Stimulated activated CD4-positive, alpha-beta T cell treated with anti-CD3 and anti-CD28 coated beads, TNF-alpha, amount 100 ng/mL, for 24 hours (primary cell): Measurements from ENCODE around the gene MGMT.
"Not testable (repeated sequence)": the region's sequence is repeated elsewhere in the genome, so short reads cannot be mapped to it uniquely, and the experiment has no call there.

Experiments
- DNase-seq, 3 experiments: peaks; one replicate each; pipeline ENCODE4 v3.0.0-alpha.2; 2020; ENCODE audit warnings: low read depth in 3 of 3

Gene MGMT

DNA sequence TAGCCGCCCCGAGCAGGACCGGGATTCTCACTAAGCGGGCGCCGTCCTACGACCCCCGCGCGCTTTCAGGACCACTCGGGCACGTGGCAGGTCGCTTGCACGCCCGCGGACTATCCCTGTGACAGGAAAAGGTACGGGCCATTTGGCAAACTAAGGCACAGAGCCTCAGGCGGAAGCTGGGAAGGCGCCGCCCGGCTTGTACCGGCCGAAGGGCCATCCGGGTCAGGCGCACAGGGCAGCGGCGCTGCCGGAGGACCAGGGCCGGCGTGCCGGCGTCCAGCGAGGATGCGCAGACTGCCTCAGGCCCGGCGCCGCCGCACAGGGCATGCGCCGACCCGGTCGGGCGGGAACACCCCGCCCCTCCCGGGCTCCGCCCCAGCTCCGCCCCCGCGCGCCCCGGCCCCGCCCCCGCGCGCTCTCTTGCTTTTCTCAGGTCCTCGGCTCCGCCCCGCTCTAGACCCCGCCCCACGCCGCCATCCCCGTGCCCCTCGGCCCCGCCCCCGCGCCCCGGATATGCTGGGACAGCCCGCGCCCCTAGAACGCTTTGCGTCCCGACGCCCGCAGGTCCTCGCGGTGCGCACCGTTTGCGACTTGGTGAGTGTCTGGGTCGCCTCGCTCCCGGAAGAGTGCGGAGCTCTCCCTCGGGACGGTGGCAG, at the start of gene MGMT:
Gene MGMT, plus strand, starts transcription at position 539 of the 656 bp plus-strand sequence.
- DNase-seq: peak; percentile 96 to 98 (median 98)

DNA sequence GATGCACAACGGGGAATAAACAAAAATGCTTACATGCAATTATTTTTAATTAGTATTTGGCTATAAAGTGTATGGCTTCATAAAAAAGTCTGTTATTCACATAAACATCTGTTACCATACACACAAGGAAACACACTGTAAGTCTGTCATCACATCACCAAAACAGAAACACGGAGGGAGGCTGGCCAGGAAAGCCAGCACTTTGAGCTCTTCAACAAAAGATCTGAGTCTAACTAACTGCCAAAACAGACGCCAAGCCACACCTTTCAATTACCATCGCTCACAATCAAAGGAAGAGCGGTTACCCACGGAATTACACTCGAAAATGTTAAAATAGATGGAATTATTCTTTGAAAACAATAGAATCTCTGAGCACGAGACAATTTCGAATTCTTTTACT, 49.2 kb upstream of the MGMT start:
- DNase-seq: no peak

DNA sequence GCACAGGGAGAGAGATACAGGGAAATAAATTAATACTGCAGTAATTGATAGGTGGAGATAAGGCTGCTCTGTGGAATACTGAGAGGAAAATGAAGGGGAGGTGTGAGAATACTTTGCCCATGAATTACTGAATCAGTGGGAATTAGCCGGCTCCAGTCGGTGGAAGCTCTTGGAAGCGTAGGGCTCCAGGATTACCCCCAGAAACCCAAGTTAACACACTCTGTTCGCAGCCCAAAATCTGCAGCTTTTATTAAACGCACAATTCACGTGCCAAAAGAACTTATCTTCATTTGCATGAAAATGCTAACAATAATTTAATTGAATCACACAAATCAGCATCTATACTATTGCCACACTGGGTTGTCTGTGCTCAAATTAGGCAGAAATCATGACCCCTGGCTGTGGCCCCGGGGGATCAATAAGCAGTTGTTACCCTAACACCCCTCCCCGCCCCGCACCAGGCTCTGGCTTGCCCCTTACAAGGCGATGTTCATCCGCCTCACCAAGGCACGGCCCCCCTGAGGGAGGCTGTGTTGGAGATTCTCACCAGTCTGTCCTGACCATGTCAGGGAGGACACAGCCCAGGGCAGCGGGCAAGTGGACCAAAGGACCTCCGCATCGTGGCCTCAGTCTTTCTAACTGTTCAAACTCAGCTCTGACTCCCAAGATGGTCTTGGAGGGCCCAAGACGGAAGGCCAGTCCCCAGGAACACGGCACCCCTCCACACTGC, 48.4 kb upstream of the MGMT start:
- no peak for DNase-seq

DNA sequence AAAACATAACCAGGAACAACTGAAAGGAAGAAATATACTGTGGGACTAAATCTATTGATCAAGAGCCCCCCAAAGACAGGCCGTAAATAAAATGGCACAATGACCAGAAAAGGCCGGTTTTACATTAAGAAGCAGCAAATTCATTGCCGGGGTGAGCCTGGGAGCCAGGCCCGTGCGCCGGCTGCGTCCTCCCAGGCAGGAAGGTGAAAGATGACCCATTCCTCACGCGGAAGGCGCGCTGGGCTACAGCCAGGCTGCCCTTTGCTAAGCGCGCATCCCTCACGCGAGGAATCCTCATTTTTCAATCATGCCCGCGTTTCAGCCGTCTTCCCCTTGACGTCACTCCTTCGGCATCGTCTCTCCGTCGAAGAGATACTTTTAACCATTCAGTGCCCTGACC, 47.6 kb upstream of the MGMT start:
- DNase-seq: no peak

DNA sequence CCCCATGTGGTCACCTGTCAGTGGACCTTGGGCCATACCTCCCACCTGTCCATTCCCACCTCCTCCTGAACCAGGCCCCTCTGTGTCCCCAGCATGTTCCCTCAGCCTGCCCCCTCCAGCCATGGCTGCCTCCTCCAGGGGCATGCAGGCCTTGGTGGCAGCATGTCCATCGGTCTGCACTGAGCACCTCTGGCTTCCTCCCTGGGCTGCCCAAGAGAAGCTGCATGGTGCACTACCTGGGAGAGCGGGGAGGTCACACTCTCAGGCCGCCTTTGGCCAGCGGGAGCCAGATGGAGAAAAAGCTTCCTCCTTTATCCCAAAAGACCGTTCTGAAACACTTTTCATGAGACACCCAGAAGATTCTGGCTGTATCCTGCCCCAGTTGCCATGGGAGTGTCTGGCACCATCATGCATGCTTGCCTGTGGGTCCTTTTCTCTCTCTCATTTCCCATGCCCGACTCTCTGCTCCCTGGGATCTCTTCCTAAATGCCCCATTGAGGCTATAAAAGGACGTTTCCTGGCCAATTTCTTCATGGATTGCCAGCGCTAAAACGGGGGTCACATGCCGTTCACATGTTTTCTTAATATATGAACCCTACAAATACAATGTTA, 45.5 kb upstream of the MGMT start:
- no peak for DNase-seq

DNA sequence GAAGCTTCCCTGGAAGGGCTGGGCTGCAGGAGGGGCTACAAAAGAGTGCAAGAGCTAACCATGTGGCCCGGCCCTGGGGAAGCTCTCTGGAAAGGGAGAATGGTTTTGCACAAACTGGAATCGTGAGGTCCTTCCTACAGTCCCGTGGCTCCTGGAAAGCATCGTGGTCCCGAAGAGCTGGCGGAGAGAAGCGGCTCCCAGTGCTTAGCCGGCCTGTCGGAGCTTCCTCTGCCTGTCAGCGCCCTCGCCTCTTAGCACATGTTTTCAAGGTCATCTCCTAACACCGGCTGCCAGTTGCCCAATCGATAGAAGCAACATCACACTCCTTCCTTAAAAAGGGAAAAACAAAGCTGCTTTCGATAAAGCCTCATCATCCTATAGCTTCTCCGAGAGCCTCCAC, 42.1 kb upstream of the MGMT start:
- no peak for DNase-seq

DNA sequence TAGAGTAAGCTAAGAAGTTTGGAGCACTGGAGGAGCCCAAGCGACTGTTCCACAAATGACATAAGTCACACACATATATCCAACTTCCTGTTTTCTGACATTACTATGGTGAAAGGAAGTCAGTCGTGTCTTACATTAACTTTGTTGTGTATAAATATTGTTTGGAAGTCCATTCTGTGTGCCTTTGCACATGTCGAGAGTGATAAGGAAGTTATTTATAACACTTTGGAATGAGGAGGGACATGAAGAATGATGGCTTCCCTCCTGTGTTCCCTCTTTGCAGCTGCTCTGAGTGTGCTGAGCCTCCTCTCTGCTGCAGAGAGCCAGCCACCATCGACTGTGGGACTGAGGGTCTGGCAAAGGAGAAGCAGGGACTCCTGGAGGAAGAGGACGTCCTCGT, 40.4 kb upstream of the MGMT start:
- no peak for DNase-seq

DNA sequence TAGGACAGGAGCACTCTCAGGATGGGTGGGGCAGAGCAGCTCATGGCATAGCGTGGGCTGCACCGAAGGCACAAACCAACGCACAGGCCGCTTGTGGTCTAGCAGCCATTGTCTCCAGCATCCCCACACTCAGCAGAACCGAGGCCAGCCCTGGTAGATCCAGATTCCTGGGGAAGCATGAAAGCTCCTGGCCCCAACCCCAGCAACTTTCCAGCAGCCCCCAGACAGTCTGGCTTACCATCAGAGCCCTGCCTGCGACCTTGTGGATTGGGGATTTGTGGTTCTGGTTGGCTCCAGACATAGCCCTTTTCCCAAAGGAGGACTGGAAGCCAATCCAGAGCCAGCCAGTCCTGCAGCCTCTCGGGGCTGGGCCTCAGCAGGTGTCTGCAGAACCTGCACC, 33.8 kb upstream of the MGMT start:
- no peak for DNase-seq

DNA sequence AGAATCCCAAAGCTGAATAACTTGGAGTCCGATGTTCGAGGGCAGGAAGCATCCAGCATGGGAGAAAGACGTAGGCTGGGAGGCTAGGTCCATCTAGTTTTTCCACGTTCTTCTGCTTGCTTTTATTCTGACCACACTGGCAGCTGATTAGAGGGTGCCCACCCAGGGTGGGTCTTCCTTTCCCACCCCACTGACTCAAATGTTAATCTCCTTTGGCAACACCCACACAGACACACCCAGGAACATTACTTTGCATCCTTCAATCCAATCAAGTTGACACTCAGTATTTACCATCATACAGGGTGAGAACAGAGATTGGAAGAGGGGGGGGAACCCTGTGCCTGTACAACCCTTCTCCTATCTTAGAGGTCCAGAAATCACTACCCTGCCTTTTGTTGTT, 31.3 kb upstream of the MGMT start:
- DNase-seq: not testable (repeated sequence)

DNA sequence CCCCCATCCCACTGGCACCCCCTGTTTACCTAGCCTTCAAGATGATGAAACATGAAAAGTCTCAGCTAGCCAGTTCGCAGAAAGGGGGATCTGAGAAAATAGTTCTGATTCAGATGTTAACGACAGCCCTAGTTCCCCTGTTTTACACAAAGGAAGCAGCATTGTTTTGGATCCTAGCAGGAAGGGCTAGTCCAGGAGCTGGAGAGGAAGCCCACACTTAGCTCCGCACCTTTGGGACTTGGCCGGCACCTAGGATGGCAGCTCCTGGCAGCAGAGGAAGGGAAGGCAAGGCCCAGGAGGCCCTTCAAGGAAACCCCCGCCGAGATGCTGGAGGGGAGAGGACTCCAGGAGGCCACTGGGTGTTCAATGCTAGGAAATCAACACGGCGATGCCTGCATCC, 29.0 kb upstream of the MGMT start:
- no peak for DNase-seq

DNA sequence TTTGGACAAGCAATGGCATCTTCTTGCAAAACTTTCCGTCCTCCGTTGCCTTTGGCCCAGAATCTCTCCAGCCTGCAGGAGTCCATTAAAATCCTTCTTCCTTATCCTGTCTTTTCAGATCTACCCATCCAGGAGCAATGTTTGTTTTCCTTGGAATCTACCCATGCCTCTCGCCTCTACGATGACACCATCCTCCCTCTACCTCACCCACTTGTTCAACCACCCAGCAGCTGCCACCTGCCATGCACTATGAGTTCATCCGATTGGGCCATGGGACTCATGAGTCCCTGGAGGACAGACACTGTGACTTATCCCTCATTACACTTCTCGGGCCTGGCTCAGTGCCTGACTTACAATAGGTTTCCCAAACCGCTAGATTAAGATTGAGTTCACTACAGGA, 26.8 kb upstream of the MGMT start:
- DNase-seq: no peak

DNA sequence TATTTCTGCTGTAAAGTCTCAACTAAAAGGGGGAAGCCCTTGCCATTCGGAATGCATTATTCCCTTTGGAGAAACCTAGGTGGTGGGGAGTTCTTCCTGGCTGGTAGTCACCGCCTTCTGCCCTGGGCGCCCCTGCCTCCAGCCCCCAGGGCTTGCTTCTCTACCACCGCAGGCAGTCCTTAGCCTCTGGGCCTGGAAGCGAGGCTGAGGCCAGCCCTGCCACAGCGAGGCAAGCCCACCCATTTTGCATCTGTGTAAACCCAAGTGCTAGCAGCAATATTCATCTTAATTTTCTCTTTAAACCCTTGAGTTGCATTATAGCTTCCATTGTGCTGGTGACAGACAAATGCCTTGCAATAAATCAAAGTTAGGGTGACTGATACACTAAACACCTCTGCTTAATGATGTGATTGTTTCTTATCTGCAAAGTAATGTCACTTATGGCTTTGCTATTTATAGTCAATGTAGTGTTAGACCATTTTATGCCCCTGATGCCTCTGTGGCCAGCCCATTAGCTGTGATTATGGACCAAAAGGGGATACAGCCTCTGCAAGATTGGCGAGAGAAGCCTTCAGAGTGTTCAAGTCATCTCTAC, 26.2 kb upstream of the MGMT start:
- DNase-seq: no peak

DNA sequence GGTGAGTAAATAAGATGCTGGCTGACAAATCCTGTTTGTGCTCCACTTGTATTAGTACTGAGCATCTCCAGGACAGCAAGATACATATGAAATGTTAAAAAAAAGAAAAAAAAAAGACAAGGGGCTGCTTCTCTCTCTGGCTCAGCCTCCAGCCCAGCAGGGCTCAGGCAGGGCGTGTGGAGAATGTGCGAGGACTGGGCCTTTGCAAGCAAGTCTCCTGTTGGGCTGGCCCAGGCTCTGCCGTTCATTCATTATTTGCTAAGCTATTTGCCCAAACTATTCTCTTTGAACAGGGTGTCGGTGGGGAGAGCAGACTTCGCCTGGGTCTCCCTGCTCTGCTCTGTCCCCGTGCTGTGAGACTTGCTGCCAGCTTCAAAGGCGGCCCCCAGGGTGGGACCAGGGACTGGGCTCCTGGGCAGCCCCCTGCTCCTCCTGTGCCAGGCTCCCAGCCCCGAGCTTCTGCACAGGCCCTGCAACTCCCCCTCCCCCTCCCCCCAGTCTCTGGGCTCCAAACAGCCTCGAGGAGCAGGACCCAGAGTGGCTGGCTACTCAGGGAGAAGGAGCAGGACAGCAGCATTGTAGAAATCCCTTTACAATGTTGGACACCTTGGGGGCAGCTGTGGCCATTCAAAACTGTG, 25.6 kb upstream of the MGMT start:
- DNase-seq: no peak

DNA sequence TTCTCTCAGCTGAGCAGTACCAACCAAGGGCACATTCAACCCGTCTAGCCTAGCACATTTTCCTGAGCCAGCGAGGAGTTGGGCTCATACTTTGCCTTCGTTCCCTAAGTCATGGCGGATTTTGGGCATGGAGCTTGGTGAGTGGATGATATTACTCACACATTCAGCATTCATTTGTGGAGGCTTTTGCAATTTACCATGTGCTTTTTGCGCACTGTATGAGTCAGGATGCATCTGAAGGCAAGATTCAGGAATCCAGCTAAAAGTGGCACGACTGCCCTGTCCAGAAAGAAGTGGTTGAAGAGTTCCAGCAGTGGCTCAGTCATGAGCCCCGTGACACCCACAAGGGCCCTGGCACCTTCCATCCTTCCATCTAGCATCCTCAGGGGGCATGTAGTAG, 24.2 kb upstream of the MGMT start:
- no peak for DNase-seq

DNA sequence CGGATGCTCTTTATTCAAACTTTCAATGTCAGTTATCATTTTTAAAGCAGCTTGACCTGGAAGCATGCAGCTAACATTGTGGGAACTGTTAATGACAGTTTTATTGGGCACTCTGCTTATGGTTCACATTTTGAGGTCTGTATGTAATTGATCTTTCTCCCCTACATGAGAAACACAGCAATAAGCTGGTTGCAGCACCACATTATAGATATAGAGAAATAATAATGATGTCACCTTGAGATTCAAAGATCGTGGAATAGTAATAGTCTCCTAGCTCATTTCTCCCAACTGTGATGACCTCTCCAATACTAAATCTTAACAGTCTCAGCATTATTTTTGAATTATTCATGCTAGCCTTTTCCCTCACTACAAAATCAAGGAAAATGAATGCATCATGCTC, 22.7 kb upstream of the MGMT start:
- DNase-seq: no peak

DNA sequence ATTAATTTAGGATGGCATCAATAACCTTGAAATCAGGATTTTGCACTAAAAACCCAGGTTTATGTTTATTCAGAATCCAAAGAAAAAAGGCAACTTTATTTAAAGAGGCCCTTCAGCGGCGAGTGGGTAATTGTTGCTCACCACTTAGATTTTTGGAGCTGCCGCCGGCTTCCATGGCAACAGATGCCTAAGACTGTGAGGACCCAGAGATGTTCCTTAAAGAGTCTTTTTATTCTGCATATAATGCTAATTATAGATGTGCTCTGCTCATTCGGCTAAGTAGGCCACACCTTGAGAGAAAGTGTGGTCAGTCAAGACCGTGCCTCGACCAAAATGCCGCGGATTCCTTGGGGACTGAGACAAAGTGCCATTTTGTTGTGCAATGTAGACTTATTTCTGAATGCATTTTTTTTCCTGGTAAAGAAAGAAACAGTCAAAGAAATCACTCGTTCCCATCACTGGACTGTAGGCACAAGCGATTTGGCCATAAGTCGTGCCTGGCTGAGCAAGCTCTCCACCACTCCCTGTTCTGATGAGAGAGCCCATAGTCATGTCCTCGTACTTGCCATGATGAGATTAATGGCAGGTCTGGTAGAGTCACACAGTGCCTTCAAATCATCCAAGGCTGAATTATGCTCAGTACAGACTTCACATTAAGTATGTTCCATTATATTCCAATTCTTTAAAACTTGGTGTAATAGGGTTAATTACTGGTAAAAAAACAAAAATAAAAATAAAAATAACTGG, 21.4 kb upstream of the MGMT start:
- no peak for DNase-seq

DNA sequence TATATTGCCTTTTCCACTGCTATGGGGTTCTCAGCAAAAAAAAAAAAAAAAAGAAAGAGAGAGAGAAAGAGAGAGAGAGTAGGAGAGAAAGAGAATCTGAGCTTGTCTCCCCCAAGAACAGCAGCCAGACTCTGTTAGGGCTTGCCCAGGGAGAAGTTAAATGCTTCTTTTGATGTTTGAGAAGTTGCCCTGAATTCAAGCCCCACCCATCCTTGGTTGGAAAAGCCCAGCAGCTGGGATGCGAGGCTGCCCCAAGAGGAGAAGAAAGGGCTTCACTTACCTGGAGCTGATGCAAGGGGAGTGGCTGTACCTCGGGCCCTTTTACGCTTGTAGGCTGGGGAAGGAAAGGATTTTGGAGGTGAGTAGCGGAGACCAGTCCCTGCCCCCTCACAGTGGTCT, 20.9 kb upstream of the MGMT start:
- no peak for DNase-seq

DNA sequence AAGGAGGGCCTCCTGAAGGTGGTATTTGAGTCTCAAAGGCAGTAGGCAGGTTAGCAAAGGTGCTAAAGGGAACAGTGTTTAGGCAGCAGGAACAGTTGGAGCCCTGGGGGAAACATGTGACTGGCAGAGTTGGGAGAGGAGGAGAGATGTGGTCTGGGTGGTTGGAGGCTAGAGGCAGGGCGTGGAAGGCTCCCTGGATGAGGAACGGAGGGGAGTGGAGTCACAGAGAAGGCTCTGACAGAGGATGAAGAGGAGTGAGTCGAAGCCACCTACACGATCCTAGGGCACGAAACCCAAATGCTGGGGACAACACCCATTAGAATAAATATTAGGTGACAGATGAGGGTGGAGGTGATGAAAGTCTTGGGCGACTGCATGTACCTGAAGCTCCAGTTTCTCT, 19.6 kb upstream of the MGMT start:
- no peak for DNase-seq

DNA sequence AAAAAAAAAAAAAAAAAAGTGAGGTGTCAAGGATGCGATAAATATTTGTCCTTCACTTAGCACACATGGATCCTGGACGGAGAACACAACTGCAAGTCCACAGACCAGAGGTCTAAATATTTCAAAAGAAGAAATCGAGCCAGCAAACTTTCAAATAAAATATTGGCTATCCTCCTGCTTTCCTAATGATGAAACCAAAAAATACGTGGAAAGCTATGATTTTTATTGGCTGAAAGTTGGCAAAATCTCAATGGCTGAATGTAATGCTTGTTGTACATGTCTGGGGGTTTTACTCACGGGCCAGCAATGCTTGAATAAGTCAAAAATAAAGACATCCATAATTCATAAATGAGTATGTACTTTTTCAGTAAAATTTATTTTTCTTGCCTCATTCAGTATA, 19.0 kb upstream of the MGMT start:
- DNase-seq: no peak

DNA sequence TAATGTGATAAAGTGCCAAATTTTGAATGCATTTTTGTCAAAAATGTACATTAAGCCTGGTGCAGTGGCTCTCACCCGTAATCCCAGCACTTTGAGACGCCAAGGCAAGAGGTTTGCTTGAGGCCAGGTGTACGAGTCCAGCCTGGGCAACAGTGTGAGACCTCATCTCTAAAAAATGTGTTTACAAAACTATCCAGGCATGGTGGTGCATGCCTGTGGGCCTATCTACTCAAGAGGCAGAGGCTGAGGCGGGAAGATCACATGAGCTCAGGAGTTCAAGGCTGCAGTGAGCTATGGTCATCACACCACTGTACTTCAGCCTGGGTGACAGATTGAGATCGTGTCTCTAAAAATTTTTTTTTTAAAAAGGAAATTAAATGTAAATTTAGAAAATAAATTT, 18.5 kb upstream of the MGMT start:
- DNase-seq: no peak

DNA sequence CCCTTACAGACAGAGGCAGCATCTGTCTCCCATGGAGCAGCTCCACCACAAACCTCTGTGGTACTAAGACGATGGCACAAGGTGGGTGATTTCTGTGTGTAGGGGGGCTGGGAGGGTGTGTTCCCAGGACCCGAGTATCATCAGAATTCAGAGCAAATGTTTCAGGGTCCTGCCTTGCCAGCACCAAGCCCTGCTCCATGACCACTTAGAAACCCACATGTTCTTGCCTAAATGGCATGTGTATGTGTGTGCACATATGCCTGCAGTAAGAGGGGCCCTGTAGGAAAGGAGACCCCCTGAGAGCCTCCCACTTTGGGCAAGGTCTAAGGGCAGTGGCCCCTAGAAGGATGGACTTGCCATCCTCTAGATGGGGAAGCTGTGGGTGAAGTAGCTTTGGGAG, 17.1 kb upstream of the MGMT start:
- no peak for DNase-seq

DNA sequence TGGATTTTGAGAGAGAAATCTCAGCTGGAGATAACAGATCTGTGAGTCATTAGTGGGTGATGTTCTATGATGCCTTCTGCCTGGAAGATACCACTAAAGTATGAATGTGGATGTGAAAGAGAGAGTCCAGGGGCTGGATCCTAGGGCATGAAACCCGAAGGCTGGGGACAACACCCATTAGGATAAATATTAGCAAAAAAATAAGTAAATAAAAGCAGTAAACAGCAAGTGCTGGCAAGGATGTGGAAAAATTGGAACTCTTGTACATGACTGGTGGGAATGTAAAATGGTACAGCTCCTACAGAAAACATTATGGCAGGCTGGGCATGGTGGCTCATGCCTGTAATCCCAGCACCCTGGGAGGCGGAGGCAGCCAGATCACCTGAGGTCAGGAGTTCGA, 16.6 kb upstream of the MGMT start:
- no peak for DNase-seq
